Effector memory CD4-positive, alpha-beta T cell (primary cell): ENCODE results near the gene SLC27A3.
A peak's percentile ranks its signal among the peaks of the same experiment; 100 is the strongest.
"Not testable (repeated sequence)": the region's sequence is repeated elsewhere in the genome, so short reads cannot be mapped to it uniquely, and the experiment has no call there.

Experiments
- DNase-seq, 3 donors: peaks; one replicate each; pipeline ENCODE4 v3.0.0-alpha.2; 2020
- H3K27ac ChIP-seq: 2 replicates; pipeline ENCODE4 v1.7.0; 2013; ENCODE audit warnings: mild to moderate bottlenecking, low read length, moderate library complexity; ENCODE audit not compliant: insufficient read depth, poor library complexity, severe bottlenecking
- H3K27me3 ChIP-seq: replicated peaks from 2 replicates; pipeline ENCODE4 v1.7.0; 2013; ENCODE audit warnings: mild to moderate bottlenecking, low read length; ENCODE audit not compliant: insufficient read depth, control insufficient read depth, poor library complexity, severe bottlenecking
- H3K36me3 ChIP-seq: 2 replicates; pipeline ENCODE4 v1.7.0; 2013; ENCODE audit warnings: mild to moderate bottlenecking, low read length, moderate library complexity; ENCODE audit not compliant: control insufficient read depth, insufficient read depth
- H3K4me1 ChIP-seq: 2 replicates; pipeline ENCODE4 v1.7.0; 2013; ENCODE audit warnings: low read length, mild to moderate bottlenecking; ENCODE audit not compliant: control insufficient read depth, insufficient read depth, poor library complexity, severe bottlenecking
- H3K4me3 ChIP-seq: 2 replicates; pipeline ENCODE4 v1.7.0; 2013; ENCODE audit warnings: low read length, low read depth, mild to moderate bottlenecking; ENCODE audit not compliant: insufficient read depth, poor library complexity, severe bottlenecking
- H3K9me3 ChIP-seq: 2 replicates; pipeline ENCODE4 v1.7.0; 2013; ENCODE audit warnings: mild to moderate bottlenecking, low read length, moderate library complexity; ENCODE audit not compliant: control insufficient read depth

SLC27A3 gene

GRCh38 chr1:153778824-153779519 is 3.8 kb downstream of the SLC27A3 start:
- no peak overlapping the region for H3K4me3 ChIP-seq
- no peaks in the 10 kb centered on the region for H3K27me3 ChIP-seq
- H3K9me3 ChIP-seq = no peaks in the 10 kb centered on the region
- no peaks in the 10 kb centered on the region for H3K36me3 ChIP-seq
- peaks cover 11% of the 10 kb centered on the region for H3K4me1 ChIP-seq
- H3K27ac ChIP-seq = no peak overlapping the region
- no peak for DNase-seq

- peaks cover 7% of the 10 kb centered on the region for H3K4me1 ChIP-seq
- no peaks in the 10 kb centered on the region for H3K9me3 ChIP-seq
- no peak overlapping the region for H3K4me3 ChIP-seq
- no peaks in the 10 kb centered on the region for H3K36me3 ChIP-seq
- no peak overlapping the region for H3K27ac ChIP-seq
- no peaks in the 10 kb centered on the region for H3K27me3 ChIP-seq
- no peak for DNase-seq
Observed at GRCh38 chr1:153779781-153780541, 4.8 kb downstream of the SLC27A3 start.

GRCh38 chr1:153780551-153780950 is 5.3 kb downstream of the SLC27A3 start:
- DNase-seq = no peak
- Histone ChIP-seq H3K4me1 (peaks cover 5% of the 10 kb centered on the region), H3K27me3 (no peaks in the 10 kb centered on the region), H3K27ac (no peak overlapping the region), H3K4me3 (no peak overlapping the region), H3K9me3 (no peaks in the 10 kb centered on the region), H3K36me3 (no peaks in the 10 kb centered on the region)

- not testable (repeated sequence) for DNase-seq, H3K9me3 ChIP-seq, H3K36me3 ChIP-seq, H3K27ac ChIP-seq, H3K4me1 ChIP-seq, H3K27me3 ChIP-seq
- peak overlapping the region; percentile 81 for H3K4me3 ChIP-seq
Observed at GRCh38 chr1:153782648-153783047, 7.4 kb downstream of the SLC27A3 start.

GRCh38 chr1:153783233-153784190 is 8.3 kb downstream of the SLC27A3 start:
- H3K4me1 ChIP-seq = no peaks in the 10 kb centered on the region
- DNase-seq = peak; percentile 79 to 85 (median 81)
- peak overlapping the region; percentile 81 for H3K4me3 ChIP-seq
- H3K36me3 ChIP-seq = no peaks in the 10 kb centered on the region
- peak overlapping the region; percentile 95 for H3K27ac ChIP-seq
- H3K27me3 ChIP-seq = no peaks in the 10 kb centered on the region
- H3K9me3 ChIP-seq = no peaks in the 10 kb centered on the region

- Histone ChIP-seq H3K9me3 (no peaks in the 10 kb centered on the region), H3K27me3 (no peaks in the 10 kb centered on the region), H3K36me3 (no peaks in the 10 kb centered on the region), H3K27ac (no peak overlapping the region), H3K4me3 (no peak overlapping the region), H3K4me1 (no peaks in the 10 kb centered on the region)
- DNase-seq = no peak
Observed at GRCh38 chr1:153786038-153786790, 11.0 kb downstream of the SLC27A3 start.

GRCh38 chr1:153789478-153790034 is 14.3 kb downstream of the SLC27A3 start:
- Histone ChIP-seq H3K27me3 (no peaks in the 10 kb centered on the region), H3K9me3 (no peaks in the 10 kb centered on the region), H3K4me1 (no peaks in the 10 kb centered on the region), H3K36me3 (no peaks in the 10 kb centered on the region), H3K27ac (no peak overlapping the region), H3K4me3 (no peak overlapping the region)
- no peak for DNase-seq

- DNase-seq = no peak
- Histone ChIP-seq H3K36me3 (no peaks in the 10 kb centered on the region), H3K27me3 (no peaks in the 10 kb centered on the region), H3K9me3 (no peaks in the 10 kb centered on the region), H3K4me1 (no peaks in the 10 kb centered on the region), H3K27ac (no peak overlapping the region), H3K4me3 (no peak overlapping the region)
Observed at GRCh38 chr1:153790313-153790965, 15.2 kb downstream of the SLC27A3 start.
